ENCODE data around the gene PSENEN.

DNA sequence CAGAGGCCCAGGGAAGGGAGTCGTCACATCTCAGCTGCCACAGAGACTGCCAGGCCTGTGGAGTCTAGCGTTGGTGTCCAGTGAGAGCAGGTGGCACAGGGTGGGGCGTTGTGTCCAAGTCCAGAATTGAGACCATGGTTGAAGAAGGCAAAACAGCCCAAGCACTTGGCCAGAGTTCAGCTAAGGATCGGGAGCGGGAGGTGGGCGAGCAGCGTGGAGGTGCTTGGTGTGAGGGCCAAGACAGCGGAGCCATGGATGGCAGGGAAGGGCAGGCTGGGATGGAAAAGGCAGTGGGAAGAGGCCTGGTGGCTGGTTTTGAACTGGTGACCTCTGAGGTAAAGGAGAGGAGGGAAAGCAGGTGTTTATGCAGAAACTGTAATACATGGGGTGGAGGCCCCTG lies 11.2 kb upstream of the PSENEN start:
- TF ChIP-seq EZH2 (IDR thresholded peaks at IDR 0.05) (no peak), POLR2AphosphoS5 (IDR thresholded peaks at IDR 0.05; ENCODE audit: borderline replicate concordance, low read depth, low read length) (no peak)

All from SK-N-MC (cell line).